ENCODE measurements around the gene GPR39.

The GPR39 gene

DNA sequence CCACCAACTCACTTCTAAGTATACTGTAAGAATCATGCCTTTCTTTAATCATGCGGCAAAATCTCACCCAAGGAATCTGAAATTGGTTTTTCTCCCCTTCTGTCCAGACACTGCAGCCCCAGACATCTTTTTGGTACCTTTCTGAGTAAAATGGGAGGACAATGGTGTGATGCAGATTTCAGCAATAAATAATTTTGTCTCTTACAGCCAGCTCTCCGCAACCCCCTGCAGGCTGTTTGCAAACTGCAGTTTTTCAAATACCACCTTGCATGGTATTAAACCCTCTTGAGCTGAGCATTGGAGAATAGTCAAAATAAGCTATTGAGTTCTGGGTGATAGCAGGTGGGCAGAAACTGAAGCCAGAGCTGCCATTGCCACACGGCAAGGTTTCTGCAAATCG is 32.2 kb downstream of the GPR39 start:
- DNase-seq, result no peak

DNA sequence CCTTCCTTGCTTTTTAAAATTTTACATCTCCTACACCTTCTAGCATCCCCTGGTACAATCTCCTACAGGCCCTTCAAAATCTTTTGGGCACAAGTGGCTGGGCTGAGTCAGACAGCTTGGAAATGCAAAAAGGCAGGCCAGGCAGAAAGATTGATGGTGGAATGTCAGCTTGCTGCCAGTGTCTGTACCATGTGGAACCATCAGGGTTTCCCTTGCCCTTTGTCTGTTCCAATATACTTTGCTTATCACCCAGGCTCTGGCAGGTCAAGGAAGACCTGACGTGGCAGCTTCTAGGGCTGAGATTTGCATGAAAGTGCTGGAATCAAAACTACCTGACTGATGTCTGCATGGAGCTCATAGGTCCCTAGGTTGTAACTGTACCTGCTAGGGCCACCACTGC is 33.3 kb downstream of the GPR39 start:
- no peak for DNase-seq

DNA sequence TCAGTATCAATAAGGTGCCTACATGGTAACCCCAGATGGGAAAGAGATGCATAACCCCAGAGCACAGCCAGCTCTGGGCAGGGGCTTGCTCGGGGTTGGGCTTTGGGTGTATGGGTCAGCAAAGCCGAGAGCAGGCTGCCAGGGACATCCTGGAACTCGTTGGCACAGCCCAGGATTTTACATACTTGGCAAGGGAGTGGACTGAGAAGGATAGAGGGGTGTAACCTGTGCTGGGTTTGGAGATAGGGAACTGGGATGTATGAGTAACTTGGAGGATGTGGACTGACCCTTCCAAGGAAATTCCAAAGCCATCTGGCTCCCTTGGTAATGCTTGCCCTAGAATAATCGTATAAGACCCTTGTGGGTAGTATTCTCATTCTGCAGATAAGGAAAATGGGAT is 44.2 kb downstream of the GPR39 start:
- no peak for DNase-seq

DNA sequence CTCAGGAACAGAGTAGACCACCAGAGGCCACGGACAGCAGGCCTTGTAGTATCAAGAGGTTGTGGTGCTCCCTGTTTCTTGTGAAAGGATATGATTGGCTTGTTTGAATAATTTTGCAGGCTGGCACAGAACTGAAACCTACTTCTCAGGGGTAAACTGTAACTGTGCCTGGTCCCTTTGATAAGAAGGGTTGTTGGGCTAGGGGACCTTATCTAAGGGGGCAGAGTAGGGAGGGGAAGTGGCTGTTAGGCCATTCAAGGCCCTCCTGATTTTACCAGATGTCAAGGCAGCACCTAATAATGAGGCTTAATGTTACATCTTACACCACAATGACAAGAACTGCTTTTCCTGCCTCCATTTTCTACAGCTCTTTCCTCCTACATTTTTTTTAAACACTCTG is 45.6 kb downstream of the GPR39 start:
- no peak for DNase-seq

DNA sequence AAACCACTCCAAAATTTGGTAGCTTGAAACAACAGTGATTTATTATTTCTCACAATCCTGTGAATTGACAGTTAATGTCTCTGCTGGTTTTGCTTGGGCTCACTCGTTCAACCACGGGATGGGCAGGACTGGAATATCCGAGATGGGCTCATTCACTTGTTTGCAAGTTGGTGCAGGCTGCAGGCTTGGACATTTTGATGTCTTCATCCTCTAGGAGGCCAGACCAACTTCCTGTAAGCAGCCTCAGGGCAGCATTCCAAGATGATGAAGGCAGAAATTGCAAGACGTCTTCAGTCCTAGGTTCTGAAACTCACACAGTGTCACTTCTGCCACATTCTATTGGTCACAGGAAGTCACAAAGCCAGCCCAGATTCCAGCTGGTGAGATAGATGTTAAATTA is 47.1 kb downstream of the GPR39 start:
- DNase-seq, result no peak

DNA sequence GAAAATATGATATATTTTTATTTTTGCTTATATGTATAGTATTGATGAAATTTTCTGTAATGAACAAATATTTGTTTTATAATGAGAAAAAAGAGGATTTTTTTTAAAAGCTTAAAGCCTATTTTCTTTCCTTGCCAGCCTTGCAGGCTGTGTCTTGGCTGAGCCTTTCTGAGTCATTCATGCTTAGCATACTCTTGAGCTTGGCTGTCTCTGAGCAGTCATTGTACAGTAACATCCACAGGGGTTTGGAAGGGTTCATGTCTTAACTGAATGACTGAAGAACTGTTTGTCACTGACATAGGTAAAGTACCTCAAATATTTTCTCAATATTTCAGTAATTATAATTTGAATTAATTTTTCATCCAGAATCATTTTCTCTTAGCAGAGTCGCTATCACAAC is 49.3 kb downstream of the GPR39 start:
- DNase-seq, result no peak

DNA sequence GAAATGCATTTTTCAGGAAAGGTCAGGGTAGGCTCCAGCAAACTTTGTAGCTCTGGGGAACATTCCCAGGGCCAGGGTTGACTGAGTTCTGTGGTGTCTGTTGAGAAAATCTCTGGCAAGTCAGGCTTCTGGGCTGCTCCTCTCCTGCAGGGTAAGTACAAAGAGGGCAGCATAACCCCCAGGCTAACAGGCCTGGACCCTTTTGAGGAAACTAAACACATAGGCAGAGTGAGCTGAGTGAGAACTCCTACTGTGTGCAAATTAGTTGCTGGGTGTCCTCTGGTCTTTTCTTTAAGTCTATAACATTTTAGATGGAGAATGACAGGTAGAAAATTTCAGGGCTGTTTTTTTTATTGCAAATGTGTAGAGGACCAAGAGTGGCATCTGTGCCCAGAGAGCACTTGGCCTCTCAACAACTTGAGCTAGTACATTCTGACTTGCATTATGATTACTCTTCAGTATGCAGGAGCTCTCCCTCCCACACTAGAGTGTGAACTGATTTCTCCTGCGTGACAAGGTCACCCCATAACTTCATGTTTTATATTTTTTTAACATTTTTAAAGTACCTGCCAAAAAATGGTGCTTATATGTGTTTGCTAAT is 49.9 kb downstream of the GPR39 start:
- no peak for DNase-seq

DNA sequence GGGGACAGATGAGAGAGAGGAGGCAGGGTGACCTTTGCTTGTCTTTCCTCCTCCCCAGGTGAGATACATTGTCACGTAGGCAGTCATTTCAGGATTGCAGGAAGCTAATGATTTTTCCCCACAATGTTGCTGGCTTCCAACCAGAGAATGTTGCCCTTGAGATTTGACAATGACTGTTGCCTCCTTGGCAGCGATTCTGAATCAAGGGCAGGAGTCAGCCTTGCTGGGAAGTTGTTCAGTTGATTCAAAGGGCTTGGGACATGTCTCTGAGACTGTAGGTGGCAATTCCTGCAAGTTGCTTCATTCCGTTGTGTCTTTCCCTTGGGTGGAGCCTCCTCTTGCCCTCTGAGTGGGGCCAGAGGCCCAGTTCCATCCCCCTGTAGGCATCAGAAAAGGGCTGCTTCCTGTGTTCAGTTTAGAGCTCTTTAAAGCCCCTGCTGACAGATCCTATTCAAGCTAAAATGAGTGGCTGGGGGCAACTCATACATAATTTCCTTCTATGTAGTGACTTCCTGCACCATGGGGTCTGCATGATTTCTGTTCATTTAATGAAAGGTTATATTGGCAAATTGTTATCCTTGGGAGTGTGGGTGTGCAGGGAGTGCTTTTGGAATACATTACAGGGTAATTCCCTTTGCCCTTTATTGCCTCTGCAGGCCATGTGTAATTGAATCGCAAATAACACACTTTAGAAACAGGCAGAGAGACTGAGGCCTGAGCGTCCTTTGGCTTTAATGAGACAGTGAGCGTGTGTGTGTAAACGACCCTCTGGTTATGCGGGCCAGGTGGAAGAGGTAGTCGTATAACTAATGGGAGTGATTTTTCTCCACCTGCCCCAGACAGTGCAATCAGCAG is 52.4 kb downstream of the GPR39 start:
- DNase-seq, result no peak

DNA sequence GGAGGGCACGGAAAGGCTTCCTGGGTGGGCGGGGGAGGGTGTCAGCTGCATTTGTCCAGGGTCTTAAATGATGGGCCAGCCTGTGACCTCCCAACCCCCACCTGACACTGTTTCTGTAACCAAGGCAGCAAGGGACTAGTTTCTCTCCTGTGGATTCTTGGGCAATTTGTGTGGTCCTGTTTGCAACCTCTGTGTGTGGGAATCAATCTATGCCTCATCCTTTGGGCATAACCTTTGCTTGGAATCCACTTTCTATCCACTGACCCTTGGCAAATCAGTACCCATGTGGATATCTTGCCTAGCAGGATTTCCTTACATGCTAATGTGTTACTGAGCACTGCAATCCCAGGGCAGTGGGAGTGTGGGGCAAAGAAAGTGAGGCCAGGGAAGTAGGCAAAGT is 54.1 kb downstream of the GPR39 start:
- DNase-seq, result no peak

DNA sequence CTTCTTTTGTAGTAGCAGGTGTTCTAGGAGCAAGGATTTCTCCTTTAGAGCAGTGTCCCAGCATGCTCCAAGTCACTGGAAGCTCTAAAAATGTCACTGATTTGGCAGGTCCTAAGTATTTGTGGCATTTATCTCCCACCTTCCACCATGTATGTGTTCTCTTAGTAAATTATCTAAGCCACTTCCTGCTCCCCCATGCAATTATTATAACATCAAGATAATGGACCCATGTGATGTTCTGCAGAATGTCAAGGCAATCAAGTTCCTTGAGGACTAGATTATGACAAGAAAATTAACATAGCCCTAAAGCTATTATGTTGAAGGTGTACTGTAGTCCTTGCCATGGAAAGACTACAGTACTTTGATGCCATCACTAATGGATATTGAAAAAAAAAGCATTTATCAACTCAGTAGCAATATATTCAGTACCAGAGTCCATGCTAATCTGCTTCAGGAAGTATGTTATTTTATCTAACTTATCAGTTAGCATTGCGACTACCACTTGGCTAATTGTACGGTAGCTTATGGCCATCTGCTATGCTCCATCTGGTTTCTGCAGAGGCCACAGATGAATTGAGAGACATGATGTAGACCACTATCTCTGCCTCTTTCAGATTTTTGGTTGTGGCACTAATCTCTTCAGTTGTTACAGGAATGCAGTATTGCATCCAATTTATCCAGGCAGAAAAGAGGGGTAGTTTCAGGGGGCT is 56.7 kb downstream of the GPR39 start:
- no peak for DNase-seq

DNA sequence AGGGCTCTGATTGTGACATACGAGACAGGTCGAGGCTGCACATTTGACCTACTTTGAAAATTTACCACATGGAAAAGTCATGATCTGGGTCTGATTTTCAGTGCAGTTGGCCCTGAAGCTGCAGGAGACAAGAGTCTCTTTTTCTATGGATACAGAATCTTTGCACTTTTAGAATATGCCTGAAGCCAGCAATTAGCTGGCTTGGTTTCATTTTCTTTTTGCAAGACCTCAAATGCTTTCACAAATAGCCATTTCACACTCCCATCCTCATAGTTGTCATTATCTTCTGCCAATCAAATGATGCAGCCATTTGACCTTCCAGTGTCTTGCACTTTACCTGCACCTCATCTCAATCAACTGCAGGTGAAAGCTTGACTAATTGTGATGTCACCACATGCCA is 59.0 kb downstream of the GPR39 start:
- DNase-seq, result no peak

DNA sequence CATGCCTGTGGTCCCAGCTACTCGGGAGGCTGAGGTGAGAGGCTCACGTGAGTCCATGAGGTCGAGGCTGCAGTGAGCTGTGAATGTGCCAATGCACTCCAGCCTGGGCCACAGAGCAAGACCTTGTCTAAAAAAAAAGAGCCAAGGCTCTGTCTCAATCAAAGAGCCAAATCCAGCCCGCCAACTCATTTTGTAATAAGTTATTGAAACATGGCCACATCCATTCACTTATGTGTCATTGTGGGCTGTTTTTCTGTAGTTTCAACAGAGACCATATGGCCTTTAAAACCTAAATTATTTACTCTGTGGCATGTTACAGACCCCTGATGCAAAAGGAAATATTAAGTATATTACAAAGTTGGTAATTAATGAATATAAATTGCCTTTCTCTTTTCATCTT is 60.8 kb downstream of the GPR39 start:
- DNase-seq, result no peak

DNA sequence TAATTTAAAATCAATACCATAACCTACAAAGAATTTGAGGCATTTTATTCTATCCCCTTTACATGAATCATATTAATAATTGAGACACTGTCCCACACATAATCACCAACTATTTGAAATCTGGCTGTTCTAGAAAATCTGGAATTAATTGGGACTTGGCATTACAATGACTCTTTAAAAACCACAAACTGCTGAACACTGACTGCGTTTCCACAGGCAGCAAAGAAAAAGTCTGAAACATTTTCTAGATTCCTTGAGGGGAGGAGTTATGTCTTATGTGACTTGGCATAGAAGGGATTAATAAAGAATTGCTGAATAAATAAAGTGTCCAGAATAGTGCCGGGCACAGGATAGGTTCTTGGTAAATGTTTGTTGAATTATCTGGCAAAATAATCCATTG is 61.4 kb downstream of the GPR39 start:
- no peak for DNase-seq

DNA sequence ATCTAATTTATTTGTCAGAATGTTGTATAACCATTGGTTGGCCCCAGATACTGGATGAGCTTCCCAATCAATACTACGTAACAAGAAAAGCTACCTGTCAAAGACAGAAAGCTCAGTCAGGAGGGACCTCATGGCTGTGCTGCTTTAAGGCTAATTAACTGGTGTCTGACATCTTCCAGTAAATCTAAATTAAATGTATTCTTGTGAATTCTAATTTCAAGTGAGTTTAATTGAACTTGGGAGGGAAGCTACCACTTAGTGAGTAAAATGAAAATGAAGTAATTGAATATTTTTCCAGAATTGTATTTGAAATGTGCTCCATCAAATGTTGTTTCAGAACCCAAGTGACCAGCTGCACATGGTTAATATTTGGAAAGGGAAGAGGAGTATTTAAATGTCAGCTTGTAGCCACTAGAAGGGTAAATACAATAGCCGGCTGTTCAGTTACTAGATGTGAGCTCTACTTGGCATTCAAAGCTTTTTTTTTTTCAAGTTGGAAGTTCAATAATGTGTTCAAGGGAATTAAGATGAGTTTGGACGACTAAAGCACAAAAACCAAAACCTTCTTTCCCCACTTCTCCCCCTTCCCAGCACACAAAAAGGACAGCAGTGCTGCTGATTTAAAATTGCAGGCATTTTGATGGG is 62.0 kb downstream of the GPR39 start:
- DNase-seq, result no peak

DNA sequence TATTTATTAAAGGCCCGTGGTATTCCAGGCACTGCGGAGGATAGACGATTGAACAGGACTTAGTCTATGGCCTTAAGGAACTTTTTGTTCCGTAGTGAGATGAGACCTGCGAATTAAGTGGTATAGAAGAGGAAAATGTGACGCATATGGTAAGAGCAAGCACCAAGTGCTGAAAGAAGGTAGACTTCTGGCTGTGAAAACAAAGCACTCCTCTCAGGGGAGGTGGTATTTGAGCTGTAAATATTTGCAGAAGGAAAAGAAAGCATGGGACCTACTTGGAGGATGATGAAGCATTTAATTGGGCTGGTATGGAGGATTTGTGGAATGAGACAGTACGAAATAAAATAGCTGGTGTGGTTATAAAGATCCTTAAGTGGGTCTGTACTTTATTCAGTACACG is 62.5 kb downstream of the GPR39 start:
- DNase-seq, result no peak

DNA sequence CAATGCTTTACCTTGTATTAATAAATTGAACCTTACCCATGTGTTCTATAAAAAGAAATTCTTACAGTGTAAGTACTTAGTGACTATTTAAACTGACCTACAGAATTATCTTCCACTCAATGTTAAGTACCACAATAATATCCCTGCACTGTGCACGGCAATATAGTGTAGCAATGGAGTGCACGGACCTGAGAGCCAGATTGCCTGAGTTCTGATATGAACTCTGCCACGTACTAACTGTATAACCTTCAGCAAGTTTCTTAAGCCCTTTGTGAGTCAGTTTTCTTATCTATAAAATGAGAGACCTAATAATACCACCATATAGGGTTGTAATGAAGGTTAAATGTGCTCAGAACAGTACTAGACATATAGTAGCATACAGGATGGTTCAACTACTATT is 66.2 kb downstream of the GPR39 start:
- DNase-seq, result no peak

DNA sequence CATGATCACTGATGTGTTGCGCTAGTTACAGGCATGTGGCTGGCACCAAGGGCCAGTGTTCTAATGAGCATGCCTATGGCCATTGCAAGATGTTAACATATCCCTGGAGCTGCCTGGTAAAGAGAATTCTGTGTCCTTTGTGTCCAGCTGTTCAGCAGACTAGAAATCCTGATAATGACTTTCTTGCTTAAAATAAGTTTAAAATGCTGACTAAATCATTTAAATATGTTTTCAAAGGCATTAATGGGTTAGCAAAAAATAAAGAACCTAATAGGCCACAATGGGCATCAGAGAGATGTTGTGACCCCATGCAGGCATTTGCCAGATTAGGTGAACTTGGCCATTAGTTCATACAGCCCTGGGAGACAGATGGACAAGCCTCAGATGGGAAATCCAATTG is 67.5 kb downstream of the GPR39 start:
- no peak for DNase-seq

DNA sequence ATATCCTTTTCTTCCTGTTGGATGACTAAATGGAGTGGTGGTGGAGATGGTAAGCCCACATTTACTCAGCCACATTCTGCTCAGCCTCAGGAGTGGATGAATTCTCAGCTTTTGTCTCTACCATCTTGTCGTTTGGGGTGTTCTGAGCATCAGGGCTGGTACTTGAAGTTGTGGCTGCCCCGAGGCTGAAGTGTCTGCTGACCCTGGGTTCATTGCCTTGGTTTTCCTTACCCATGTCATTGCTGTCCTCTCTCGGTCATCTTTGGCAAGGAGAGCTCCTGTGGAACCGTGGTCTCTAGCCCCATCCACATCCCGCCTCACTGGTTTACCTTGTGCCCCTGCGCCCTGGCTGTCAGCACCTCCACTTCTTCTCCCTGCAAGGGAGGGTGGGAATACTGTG is 71.9 kb downstream of the GPR39 start:
- DNase-seq, result no peak

DNA sequence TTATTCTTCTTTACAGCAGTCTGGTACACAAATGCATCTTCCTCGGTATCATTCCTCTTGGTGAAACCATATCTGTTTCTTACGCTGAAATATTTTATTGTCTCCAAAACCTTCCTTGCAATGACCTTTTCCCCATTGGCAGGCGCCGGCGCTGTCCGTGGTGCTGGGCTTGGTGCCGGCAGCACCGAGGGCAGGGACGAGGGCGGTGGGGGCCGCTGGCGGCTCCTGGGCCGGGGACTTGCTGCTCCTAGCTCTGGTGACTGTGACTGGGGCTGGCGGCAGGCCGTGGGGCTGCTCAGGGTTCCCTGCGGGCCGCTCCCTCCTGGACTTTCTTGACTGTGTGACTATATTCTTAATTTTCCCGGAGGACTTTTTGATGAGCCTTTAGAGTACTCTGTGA is 72.5 kb downstream of the GPR39 start:
- no peak for DNase-seq

DNA sequence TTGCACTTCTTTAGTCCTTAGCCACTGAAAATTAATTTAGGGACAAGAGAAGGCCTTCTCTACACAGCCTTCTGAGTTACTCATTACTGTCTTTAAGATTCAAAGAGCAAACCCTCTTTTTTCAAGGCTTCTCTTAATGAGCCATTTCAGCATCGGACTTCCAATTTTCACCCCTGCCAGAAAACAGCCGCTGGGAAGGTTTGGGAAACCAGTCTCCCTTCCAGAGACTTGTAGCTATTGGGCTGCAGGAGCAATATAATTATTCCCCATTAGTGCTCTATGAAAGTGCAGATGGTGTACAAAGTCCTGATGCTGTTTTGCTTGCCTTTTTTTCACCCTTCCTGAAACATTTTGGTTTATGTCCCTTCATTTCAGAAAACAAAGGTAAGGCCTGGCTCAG is 79.3 kb downstream of the GPR39 start:
- no peak for DNase-seq

DNA sequence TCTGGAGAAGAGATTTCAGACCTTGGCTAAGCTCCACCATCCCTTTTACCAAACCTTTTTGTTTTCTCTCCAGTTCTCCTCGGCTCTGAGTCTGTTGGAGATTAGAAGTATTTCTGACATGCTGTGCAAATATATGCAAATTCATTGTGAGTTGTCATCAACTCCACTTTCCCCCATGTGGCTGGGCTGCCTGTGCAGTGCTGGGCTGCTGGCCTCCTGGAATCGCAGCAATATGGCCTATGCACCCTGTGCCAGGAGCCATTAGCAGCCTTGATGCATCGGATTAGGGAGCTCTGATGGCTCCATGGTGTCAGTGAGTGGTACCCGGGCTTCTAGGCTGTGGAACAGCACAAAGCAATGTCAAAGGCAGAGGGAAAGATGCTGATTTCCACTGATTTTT is 80.0 kb downstream of the GPR39 start:
- no peak for DNase-seq

DNA sequence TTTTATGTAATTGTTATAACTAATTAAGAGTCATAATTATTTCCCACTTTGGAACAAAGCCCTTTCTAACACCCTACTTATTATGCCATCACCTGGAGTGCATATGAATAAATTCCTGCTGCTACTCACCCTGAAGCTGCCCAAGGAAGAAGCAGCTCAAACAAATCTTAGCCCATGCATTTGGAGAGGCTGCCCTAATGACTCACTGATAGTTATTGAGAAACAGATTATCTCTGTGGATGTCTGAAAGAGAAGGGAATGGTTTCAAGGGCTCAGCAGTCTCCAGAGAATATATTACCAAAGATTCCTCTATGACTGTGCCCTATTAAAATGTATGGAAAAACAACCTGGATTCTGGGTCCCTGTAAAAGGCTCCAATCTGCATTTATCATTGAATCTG is 81.0 kb downstream of the GPR39 start:
- DNase-seq, result no peak

DNA sequence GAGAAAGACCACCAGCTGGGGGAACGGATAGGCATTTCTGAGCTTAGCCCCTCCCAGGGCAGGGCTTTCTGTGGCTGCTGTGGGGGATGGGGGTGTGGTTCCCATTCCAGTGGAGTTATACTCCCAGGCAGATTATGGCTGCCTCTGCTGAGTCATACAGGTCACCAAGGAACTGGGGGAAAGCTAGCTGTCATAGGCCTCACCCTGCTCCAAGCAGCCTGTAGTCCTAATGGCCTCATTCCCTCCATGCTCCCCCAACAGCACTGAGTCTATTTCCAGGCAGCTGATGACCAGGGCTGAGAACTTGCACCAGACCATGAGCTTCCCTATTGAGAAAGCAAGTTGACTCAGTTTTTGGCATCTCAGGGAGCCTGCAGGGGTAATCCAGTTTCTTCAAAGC is 87.1 kb downstream of the GPR39 start:
- DNase-seq, result no peak

DNA sequence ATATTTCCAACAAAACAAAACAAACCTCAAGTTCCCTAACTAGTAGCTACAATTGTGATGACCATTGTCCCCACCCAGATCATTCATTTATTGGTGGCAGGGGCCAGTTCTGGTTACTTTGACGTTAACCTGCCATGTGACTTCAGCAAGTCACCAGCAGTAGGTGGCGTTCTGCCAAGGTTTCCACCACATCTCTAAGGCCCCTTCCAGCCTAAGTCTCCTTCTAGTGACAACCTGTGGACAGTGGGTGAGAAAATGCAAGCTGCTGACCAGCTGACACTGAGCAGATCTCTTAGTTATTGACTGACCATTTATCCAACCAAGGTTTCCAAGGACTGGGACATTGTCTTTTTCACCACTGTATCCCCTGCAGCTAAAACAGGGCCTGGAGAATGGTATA is 98.4 kb downstream of the GPR39 start:
- DNase-seq, result no peak

Data from NK-92 treated with Interleukin-12 subunit alpha and Interleukin-12 subunit beta, amount 100 ng/mL, for 24 hours (cell line).